Epithelial cell of esophagus (primary cell): ENCODE data around the gene TICRR.

Experiments
- DNase-seq: peaks from one replicate; pipeline ENCODE4 v3.0.0; 2010; ENCODE audit warnings: low read depth
- H3K4me3 ChIP-seq: 2 replicates; pipeline ENCODE4 v1.5.1; 2011; ENCODE audit warnings: mild to moderate bottlenecking, low read length, control low read depth
- TF ChIP-seq, protein P1 (sequence below): IDR thresholded peaks from 2 replicates; pipeline ENCODE4 v1.5.1; 2011; ENCODE audit warnings: low read depth, mild to moderate bottlenecking, low read length, control low read depth, inconsistent platforms; ENCODE audit not compliant: insufficient read depth; ENCODE audit errors: missing control alignments

Gene TICRR

DNA sequence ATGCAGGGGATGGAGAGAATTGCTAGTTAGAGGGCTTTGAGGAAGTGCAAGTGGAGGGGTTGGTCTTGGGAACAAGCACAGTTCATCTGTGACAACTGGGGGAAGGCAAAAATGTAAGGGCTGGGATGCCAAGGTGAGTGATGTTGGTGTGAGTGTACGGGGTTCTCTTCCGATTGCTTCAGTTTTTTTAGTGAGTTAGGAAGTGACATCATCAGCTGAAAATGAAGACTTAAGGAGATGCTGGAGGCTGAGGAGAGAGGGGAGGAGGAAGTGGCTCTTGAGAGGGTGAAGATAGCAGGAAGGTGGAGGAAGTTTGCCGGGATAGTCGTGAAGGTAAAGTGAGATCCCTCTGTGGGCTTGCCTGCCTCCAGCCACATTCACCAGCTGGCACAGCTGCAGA is 12.7 kb downstream of the TICRR start:
- H3K4me3 ChIP-seq: no peak overlapping the region
- TF ChIP-seq, protein P1, sequence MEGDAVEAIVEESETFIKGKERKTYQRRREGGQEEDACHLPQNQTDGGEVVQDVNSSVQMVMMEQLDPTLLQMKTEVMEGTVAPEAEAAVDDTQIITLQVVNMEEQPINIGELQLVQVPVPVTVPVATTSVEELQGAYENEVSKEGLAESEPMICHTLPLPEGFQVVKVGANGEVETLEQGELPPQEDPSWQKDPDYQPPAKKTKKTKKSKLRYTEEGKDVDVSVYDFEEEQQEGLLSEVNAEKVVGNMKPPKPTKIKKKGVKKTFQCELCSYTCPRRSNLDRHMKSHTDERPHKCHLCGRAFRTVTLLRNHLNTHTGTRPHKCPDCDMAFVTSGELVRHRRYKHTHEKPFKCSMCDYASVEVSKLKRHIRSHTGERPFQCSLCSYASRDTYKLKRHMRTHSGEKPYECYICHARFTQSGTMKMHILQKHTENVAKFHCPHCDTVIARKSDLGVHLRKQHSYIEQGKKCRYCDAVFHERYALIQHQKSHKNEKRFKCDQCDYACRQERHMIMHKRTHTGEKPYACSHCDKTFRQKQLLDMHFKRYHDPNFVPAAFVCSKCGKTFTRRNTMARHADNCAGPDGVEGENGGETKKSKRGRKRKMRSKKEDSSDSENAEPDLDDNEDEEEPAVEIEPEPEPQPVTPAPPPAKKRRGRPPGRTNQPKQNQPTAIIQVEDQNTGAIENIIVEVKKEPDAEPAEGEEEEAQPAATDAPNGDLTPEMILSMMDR: no peak
- peak; percentile 81 for DNase-seq

DNA sequence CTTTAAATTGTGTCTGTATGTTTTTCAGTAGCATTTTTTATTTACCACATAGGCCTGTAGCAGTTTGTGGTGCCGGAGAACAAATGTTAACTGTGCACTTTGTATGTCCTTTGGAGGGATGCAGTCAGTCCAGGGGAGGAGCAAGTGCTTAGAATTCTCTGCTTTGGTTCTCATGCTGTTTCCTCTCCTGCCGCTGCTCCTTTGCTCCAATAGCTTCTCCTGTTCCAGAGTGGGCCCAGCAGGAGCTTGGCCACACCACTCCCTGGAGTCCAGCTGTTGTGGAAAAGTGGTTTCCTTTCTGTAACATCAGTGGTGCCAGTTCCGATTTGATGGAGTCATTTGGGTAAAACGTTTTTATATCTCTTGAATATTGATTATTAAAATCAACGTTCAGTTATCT is 16.6 kb downstream of the TICRR start:
- H3K4me3 ChIP-seq: no peak overlapping the region
- TF ChIP-seq, protein P1: no peak
- no peak for DNase-seq

DNA sequence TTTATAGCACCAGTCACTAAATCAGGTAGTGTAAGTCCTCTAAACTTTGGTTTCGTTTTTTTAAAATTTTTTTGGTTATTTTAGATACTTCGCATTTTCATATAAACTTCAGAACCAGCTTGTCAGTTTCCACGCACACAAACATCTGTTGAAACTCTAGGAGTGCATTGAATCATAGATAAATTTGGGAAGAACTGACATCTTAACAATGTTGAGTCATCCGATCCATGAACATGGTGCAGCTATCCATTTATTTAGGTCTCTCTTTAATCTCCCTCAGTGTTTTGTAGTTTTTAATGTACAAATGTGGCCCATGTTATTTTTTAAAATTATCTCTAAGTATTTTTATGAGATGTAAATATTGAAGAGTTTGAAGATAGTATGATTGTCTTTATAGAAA is 17.7 kb downstream of the TICRR start:
- DNase-seq: no peak
- H3K4me3 ChIP-seq: no peak overlapping the region
- TF ChIP-seq, protein P1: no peak

DNA sequence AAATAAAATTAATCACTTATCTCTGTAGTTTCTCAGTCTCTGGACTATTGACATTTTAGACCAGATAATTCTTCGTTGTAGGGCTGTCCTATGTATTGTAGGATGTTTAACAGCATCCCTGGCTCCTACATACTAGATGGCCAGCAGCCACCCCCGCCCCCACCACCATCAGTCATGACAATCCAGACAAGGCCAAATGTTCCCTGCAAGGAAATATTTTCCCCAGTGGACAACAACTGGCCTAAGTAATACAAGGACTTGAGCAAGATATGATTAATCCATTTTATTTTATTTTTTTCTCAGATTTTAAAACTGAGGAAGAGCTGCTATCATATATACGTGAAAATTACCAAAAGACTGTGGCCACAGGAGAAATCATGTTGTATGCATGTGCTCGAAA is 23.8 kb downstream of the TICRR start:
- H3K4me3 ChIP-seq: no peak overlapping the region
- DNase-seq: no peak
- TF ChIP-seq, protein P1: no peak

DNA sequence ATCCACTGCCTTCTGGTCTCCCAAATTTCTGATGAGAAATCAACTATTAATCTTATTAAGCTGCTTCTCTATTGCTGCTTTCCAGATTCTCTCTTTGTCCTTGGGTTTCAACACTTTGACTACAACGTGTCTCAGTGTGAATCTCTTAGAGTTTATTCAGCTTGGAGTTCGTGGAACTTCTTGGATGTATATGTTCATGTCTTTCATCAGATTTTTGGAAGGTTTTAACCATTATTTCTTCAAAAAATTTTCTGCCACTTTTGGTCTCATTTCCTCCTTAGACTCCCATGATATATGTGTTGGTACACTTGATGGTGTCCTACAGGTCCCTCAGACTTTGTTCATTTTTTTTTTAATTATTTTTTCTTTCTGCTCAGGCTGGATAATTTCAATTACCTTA is 36.0 kb downstream of the TICRR start:
- no peak for DNase-seq
- TF ChIP-seq, protein P1: no peak
- H3K4me3 ChIP-seq: no peak overlapping the region

DNA sequence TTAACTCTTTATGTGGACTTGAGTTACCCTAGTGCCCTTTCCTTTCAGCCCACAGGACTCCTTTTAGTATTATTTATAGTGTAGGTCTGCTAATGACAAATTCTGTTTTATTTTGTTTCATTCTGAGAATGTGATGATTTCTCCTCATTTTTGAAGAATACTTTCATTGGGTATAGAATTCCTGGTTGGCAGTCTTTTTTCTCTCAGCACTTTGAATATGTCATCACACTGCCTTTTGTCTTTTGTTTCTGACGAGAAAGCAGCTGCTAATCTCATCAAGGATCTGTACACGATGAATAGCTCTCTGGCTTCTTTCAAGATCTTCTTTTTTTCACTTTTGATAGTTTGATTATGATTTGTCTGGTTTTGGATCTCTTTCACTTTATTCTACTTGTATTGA is 37.8 kb downstream of the TICRR start:
- no peak overlapping the region for H3K4me3 ChIP-seq

DNA sequence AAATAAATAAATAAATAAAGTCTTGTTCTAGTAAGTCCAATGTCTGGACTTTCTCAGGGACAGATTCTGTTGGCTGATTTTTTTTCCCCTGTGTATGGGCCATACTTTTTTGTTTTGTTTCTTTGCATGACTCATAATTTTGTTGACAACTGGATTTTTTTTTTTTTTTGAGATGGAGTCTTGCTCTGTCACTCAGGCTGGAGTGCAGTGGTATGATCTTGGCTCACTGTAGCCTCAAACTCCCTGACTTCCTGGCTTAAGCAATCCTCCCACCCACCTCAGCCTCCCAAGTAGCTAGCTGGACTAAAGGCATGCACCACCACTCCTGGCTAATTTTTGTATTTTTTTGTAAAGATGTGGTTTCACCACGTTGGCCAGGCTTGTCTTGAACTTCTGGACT is 38.9 kb downstream of the TICRR start:
- DNase-seq: peak; percentile 6
- no peak overlapping the region for H3K4me3 ChIP-seq
- TF ChIP-seq, protein P1: no peak

More for the DNA sequence above, 37.8 kb downstream of the TICRR start:
- DNase-seq: no peak
- TF ChIP-seq, protein P1: no peak
